ENCODE results near the gene HHIPL1. TPM values are rescaled to one million over a fixed set of nuclear protein-coding genes. Genes with fewer than 3 reads are reported as not detected.

HHIPL1 gene
- total RNA-seq, 2 donors from 2014 or later = under 0.01 to 0.26 TPM

GRCh38 chr14:99621948-99622347 lies 23.0 kb upstream of the HHIPL1 start:
- ATAC-seq = no peak

GRCh38 chr14:99624024-99624423 lies 20.9 kb upstream of the HHIPL1 start:
- TF ChIP-seq POLR2A (IDR thresholded peaks at IDR 0.05) = no peak
- TF ChIP-seq, protein P1, sequence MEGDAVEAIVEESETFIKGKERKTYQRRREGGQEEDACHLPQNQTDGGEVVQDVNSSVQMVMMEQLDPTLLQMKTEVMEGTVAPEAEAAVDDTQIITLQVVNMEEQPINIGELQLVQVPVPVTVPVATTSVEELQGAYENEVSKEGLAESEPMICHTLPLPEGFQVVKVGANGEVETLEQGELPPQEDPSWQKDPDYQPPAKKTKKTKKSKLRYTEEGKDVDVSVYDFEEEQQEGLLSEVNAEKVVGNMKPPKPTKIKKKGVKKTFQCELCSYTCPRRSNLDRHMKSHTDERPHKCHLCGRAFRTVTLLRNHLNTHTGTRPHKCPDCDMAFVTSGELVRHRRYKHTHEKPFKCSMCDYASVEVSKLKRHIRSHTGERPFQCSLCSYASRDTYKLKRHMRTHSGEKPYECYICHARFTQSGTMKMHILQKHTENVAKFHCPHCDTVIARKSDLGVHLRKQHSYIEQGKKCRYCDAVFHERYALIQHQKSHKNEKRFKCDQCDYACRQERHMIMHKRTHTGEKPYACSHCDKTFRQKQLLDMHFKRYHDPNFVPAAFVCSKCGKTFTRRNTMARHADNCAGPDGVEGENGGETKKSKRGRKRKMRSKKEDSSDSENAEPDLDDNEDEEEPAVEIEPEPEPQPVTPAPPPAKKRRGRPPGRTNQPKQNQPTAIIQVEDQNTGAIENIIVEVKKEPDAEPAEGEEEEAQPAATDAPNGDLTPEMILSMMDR (IDR thresholded peaks at IDR 0.05) = no peak
- Histone ChIP-seq H3K27me3 (no peaks in the 10 kb centered on the region), H3K9me3 (no peaks in the 10 kb centered on the region), H3K4me1 (peaks cover 6% of the 10 kb centered on the region), H3K27ac (no peak overlapping the region), H3K36me3 (replicated peaks in 1 of 2; ENCODE audit: insufficient read depth in 1 of 2, low read depth in 2 of 2) (no peaks in the 10 kb centered on the region), H3K4me3 (no peak overlapping the region)
- ATAC-seq (no peak), DNase-seq (no peak)
- intact Hi-C loops (cut with DNase I) = no loop called here
- 86% methylated on average over 5 of the region's 6 CpGs for WGBS, 2 donors

More at GRCh38 chr14:99621948-99622347, 23.0 kb upstream of the HHIPL1 start:
- 82 to 84% methylated on average over 6 of the region's 6 CpGs for WGBS, 2 donors
- Histone ChIP-seq H3K27me3 (no peaks in the 10 kb centered on the region), H3K27ac (no peak overlapping the region), H3K9me3 (no peaks in the 10 kb centered on the region), H3K36me3 (replicated peaks in 1 of 2; ENCODE audit: insufficient read depth in 1 of 2, low read depth in 2 of 2) (no peaks in the 10 kb centered on the region), H3K4me1 (no peaks in the 10 kb centered on the region), H3K4me3 (no peak overlapping the region)
- no peak for DNase-seq
- intact Hi-C loops (cut with DNase I) = no loop called here
- no peak for TF ChIP-seq POLR2A (IDR thresholded peaks at IDR 0.05)
- TF ChIP-seq, protein P1 (IDR thresholded peaks at IDR 0.05) = no peak

GRCh38 chr14:99624971-99625370 lies 20.0 kb upstream of the HHIPL1 start:
- H3K27ac ChIP-seq = no peak overlapping the region
- DNase-seq (no peak), ATAC-seq (no peak)
- intact Hi-C loops (cut with DNase I) = no loop called here
- H3K4me3 ChIP-seq = no peak overlapping the region
- TF ChIP-seq POLR2A (IDR thresholded peaks at IDR 0.05) = no peak
- TF ChIP-seq, protein P1 (IDR thresholded peaks at IDR 0.05) = no peak
- no peaks in the 10 kb centered on the region for H3K36me3 ChIP-seq (replicated peaks in 1 of 2; ENCODE audit: insufficient read depth in 1 of 2, low read depth in 2 of 2)
- 75 to 88% methylated on average over 7 to 13 of the region's 13 CpGs for WGBS, 2 donors
- H3K9me3 ChIP-seq = no peaks in the 10 kb centered on the region
- H3K27me3 ChIP-seq = no peaks in the 10 kb centered on the region
- peaks cover 8% of the 10 kb centered on the region for H3K4me1 ChIP-seq

GRCh38 chr14:99625476-99625875 lies 19.5 kb upstream of the HHIPL1 start:
- DNase-seq = no peak

More at GRCh38 chr14:99625476-99625875, 19.5 kb upstream of the HHIPL1 start:
- Histone ChIP-seq H3K4me1 (peaks cover 8% of the 10 kb centered on the region), H3K4me3 (no peak overlapping the region), H3K27ac (no peak overlapping the region), H3K36me3 (replicated peaks in 1 of 2; ENCODE audit: insufficient read depth in 1 of 2, low read depth in 2 of 2) (no peaks in the 10 kb centered on the region), H3K9me3 (no peaks in the 10 kb centered on the region), H3K27me3 (no peaks in the 10 kb centered on the region)
- 71 to 79% methylated on average over 3 of the region's 3 CpGs for WGBS, 2 donors
- no peak for ATAC-seq
- TF ChIP-seq, protein P1 (IDR thresholded peaks at IDR 0.05) = no peak
- no peak for TF ChIP-seq POLR2A (IDR thresholded peaks at IDR 0.05)
- intact Hi-C loops (cut with DNase I) = no loop called here
